Duodenal mucosa (tissue), 2 donors: ENCODE measurements around the gene NFAT5.

Experiments used
- H3K27ac ChIP-seq: one replicate; pipeline ENCODE4 v1.7.0; 2013; ENCODE audit warnings: low read depth, low read length
- H3K27me3 ChIP-seq, 2 donors: one replicate each; pipeline ENCODE4 v1.7.0; 2013; ENCODE audit warnings: low read length in 2 of 2, control low read depth in 1 of 2; ENCODE audit not compliant: insufficient read depth in 2 of 2, control insufficient read depth in 1 of 2
- H3K36me3 ChIP-seq, 2 donors: one replicate each; pipeline ENCODE4 v1.7.0; 2013; ENCODE audit warnings: low read length in 2 of 2, control low read depth in 1 of 2; ENCODE audit not compliant: insufficient read depth in 2 of 2, control insufficient read depth in 1 of 2
- H3K4me1 ChIP-seq, 2 donors: one replicate each; pipeline ENCODE4 v1.7.0; 2013; ENCODE audit warnings: low read length in 2 of 2, control low read depth in 1 of 2; ENCODE audit not compliant: insufficient read depth in 2 of 2, control insufficient read depth in 1 of 2
- H3K4me3 ChIP-seq, 2 donors: one replicate each; pipeline ENCODE4 v1.7.0; 2013; ENCODE audit warnings: low read length in 2 of 2, low read depth in 1 of 2
- H3K9ac ChIP-seq, 2 donors: one replicate each; pipeline ENCODE4 v1.7.0; 2013; ENCODE audit warnings: low read length in 2 of 2, low read depth in 1 of 2
- H3K9me3 ChIP-seq, 2 donors: one replicate each; pipeline ENCODE4 v1.7.0; 2013; ENCODE audit warnings: low read length in 2 of 2, control low read depth in 1 of 2; ENCODE audit not compliant: control insufficient read depth in 1 of 2

Gene NFAT5

GRCh38 chr16:69611103-69611640 lies 45.4 kb downstream of the NFAT5 start:
- Histone ChIP-seq H3K36me3 (no peaks in the 10 kb centered on the region), H3K9ac (no peak overlapping the region), H3K4me1 (peaks cover 12 to 24% of the 10 kb centered on the region in 2 donors), H3K4me3 (no peak overlapping the region), H3K27ac (no peak overlapping the region), H3K27me3 (no peaks in the 10 kb centered on the region), H3K9me3 (no peaks in the 10 kb centered on the region)

DNA sequence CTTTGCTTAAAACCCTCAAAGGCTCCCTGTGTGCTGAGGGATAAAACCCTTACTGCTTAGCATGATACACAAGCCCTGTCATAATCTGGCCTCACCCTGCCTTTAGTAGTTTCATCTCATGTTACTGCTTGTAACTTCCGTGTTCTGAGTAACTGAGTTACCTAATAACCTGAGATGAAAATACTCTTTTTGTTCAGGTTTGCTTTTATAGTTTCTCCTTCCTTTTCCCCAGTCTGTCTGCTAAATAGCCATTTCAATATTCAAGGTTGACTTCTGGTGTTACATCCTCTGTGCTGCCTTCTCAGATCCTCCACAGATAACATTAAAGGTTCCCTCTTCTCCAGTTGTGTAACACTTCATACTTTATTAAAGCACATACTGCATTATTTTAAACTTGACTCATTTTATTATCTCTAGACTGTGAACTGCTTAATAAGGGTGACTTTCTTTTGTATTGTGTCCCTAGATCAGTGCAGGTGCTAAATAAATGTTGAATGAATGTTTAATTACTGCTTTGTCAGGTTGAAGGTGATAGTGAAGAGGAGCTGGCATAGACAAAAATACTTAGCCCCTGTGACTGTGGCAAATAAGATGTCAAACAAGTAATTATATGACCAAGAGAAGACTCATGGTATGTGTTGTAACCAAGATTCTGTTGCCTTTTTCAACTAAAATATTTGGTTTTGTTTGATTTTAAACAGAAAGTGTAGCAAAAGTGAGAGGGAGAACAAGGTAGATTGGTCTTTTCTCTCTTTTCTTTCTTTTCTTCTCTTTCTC lies 47.8 kb downstream of the NFAT5 start:
- Histone ChIP-seq H3K36me3 (no peaks in the 10 kb centered on the region), H3K27ac (peak overlapping the region; percentile 58), H3K4me1 (peaks cover 12 to 24% of the 10 kb centered on the region in 2 donors), H3K9me3 (no peaks in the 10 kb centered on the region), H3K27me3 (no peaks in the 10 kb centered on the region), H3K9ac (peak overlapping the region in 1 of 2 donors; percentile 10), H3K4me3 (peak overlapping the region in 1 of 2 donors; percentile 55)

DNA sequence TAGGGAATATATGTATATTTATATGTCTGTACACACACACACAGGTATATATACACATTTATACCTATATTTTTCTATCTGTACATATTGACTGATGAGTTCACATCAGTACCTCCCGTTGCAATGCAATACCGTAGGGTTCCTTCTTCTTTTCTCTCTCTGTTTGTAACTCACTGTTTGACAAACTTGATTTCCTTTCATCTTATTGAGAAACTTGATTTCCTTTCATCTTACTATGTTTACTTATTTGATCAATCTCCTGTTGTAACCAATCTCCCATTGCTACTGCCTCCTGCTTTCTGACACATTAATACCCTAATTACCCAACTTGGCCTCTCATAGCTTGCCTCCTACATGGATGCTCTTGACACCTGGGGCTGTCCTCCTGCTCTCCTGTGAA lies 49.8 kb downstream of the NFAT5 start:
- Histone ChIP-seq H3K27me3 (no peaks in the 10 kb centered on the region), H3K36me3 (no peaks in the 10 kb centered on the region), H3K27ac (no peak overlapping the region), H3K9ac (no peak overlapping the region), H3K4me3 (no peak overlapping the region), H3K9me3 (no peaks in the 10 kb centered on the region), H3K4me1 (peaks cover 12 to 24% of the 10 kb centered on the region in 2 donors)

GRCh38 chr16:69616082-69616481 lies 50.3 kb downstream of the NFAT5 start:
- no peaks in the 10 kb centered on the region for H3K27me3 ChIP-seq
- no peak overlapping the region for H3K27ac ChIP-seq
- H3K4me1 ChIP-seq: peaks cover 12 to 24% of the 10 kb centered on the region in 2 donors
- H3K4me3 ChIP-seq: no peak overlapping the region
- no peaks in the 10 kb centered on the region for H3K36me3 ChIP-seq
- H3K9ac ChIP-seq: no peak overlapping the region
- no peaks in the 10 kb centered on the region for H3K9me3 ChIP-seq

- Histone ChIP-seq H3K27me3 (no peaks in the 10 kb centered on the region), H3K27ac (no peak overlapping the region), H3K36me3 (no peaks in the 10 kb centered on the region), H3K4me1 (peaks cover 4 to 12% of the 10 kb centered on the region in 2 donors), H3K9me3 (no peaks in the 10 kb centered on the region), H3K4me3 (no peak overlapping the region), H3K9ac (no peak overlapping the region)
Observed at GRCh38 chr16:69618307-69618706, 52.5 kb downstream of the NFAT5 start.

GRCh38 chr16:69618721-69619120 lies 53.0 kb downstream of the NFAT5 start:
- H3K4me1 ChIP-seq: peaks cover under 1 to 8% of the 10 kb centered on the region in 2 donors
- no peak overlapping the region for H3K9ac ChIP-seq
- H3K27ac ChIP-seq: no peak overlapping the region
- H3K36me3 ChIP-seq: no peaks in the 10 kb centered on the region
- H3K9me3 ChIP-seq: no peaks in the 10 kb centered on the region
- no peak overlapping the region for H3K4me3 ChIP-seq
- H3K27me3 ChIP-seq: no peaks in the 10 kb centered on the region

- H3K36me3 ChIP-seq: no peaks in the 10 kb centered on the region
- no peaks in the 10 kb centered on the region for H3K9me3 ChIP-seq
- no peak overlapping the region for H3K4me3 ChIP-seq
- H3K9ac ChIP-seq: no peak overlapping the region
- no peaks in the 10 kb centered on the region for H3K27me3 ChIP-seq
- no peak overlapping the region for H3K27ac ChIP-seq
- H3K4me1 ChIP-seq: no peaks in the 10 kb centered on the region
Observed at GRCh38 chr16:69619514-69619913, 53.7 kb downstream of the NFAT5 start.

DNA sequence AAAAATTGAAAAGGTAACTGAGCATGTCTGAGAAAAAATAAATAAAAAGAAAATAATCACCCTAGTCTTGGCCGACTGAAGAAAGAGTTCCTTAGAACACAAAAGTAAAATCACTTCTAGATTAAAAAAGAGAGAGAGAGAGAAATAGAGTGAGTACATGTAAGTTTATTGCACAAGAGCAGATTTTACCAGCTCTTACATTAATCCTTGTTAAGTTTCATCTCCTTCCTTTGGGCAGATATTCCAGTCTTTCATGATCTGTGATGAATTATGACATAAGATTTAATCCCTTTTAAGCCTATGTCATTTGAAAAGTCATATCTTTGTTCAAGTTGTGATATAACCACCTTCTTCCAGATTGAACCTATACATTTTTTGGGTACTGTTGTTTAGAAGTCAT lies 54.8 kb downstream of the NFAT5 start:
- H3K9me3 ChIP-seq: no peaks in the 10 kb centered on the region
- H3K27me3 ChIP-seq: no peaks in the 10 kb centered on the region
- no peak overlapping the region for H3K9ac ChIP-seq
- H3K36me3 ChIP-seq: no peaks in the 10 kb centered on the region
- H3K4me3 ChIP-seq: no peak overlapping the region
- H3K27ac ChIP-seq: no peak overlapping the region
- H3K4me1 ChIP-seq: no peaks in the 10 kb centered on the region

- Histone ChIP-seq H3K4me1 (no peaks in the 10 kb centered on the region), H3K9me3 (no peaks in the 10 kb centered on the region), H3K27me3 (no peaks in the 10 kb centered on the region), H3K9ac (no peak overlapping the region), H3K36me3 (no peaks in the 10 kb centered on the region), H3K4me3 (no peak overlapping the region), H3K27ac (no peak overlapping the region)
Observed at GRCh38 chr16:69621225-69621624, 55.5 kb downstream of the NFAT5 start.

GRCh38 chr16:69626256-69626655 lies 60.5 kb downstream of the NFAT5 start:
- no peaks in the 10 kb centered on the region for H3K27me3 ChIP-seq
- H3K27ac ChIP-seq: no peak overlapping the region
- H3K9ac ChIP-seq: no peak overlapping the region
- H3K4me3 ChIP-seq: no peak overlapping the region
- peaks cover 0 to 2% of the 10 kb centered on the region in 2 donors for H3K36me3 ChIP-seq
- no peaks in the 10 kb centered on the region for H3K4me1 ChIP-seq
- no peaks in the 10 kb centered on the region for H3K9me3 ChIP-seq
